Muscle layer of colon (tissue), 2 donors: ENCODE results near the gene FNDC3B.
"Not testable (repeated sequence)": the region's sequence is repeated elsewhere in the genome, so short reads cannot be mapped to it uniquely, and the experiment has no call there.

ENCODE experiments used
- H3K27ac ChIP-seq: one replicate; pipeline ENCODE4 v1.7.0; 2013; ENCODE audit warnings: low read depth, mild to moderate bottlenecking, low read length, moderate library complexity
- H3K27me3 ChIP-seq, 2 donors: one replicate each; pipeline ENCODE4 v1.7.0; 2013; ENCODE audit warnings: low read length in 2 of 2, mild to moderate bottlenecking in 2 of 2; ENCODE audit not compliant: insufficient read depth in 2 of 2, control insufficient read depth in 1 of 2
- H3K36me3 ChIP-seq: one replicate; pipeline ENCODE4 v1.7.0; 2013; ENCODE audit warnings: mild to moderate bottlenecking, low read length; ENCODE audit not compliant: insufficient read depth
- H3K4me1 ChIP-seq: one replicate; pipeline ENCODE4 v1.7.0; 2013; ENCODE audit warnings: mild to moderate bottlenecking, low read length; ENCODE audit not compliant: insufficient read depth
- H3K4me3 ChIP-seq, 2 donors: one replicate each; pipeline ENCODE4 v1.7.0; 2013; ENCODE audit warnings: low read length in 2 of 2, low read depth in 1 of 2, mild to moderate bottlenecking in 1 of 2, moderate library complexity in 1 of 2
- H3K9ac ChIP-seq: one replicate; pipeline ENCODE4 v1.7.0; 2013; ENCODE audit warnings: low read length
- H3K9me3 ChIP-seq: one replicate; pipeline ENCODE4 v1.7.0; 2013; ENCODE audit warnings: mild to moderate bottlenecking, low read length
- donor health status: abdominal sarcoma.
- donor health status: Adenocarcinoma of cecum.

FNDC3B gene

DNA sequence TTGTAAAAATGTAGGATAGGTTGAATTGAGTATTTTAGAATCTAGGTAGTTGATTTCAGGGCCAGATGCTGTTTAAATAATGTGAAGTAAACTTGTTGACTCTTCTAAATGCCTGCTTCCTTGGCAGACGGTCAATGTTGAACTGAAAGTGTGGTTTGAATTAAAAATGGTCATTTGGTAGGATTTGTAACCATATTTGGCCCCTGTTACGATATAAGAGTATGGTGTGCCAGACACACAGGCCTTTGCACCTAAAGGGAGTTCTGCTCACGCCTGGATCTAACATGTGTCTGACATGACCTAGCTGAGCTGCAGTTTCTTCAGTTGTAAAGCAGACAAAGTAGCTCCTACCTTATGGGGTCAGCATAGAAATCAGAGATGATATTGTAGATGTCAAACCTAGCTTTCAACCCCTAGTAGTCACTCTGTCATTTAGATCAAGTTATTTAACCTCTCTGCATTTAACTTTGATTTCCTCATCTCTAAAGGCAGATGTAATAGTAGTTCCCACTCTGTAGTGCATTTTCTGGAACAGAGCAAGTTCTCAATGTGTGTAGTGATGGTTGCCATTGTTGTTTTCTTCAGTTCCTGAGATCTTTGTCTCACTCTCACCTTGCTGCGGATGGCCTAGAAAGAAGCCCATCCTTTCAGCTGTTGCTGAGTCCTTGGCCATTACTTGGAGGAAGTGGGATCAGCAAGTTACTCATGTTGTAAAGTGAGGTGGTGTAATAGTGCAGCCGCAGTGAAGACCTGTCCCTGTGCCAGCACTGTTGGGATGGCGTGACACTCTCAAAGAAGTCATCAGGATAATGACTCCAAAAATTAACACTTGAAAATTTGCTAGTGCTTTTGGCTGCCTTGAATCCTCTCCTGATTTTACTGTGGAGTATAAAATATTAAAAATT is 318.7 kb downstream of the FNDC3B start:
- Histone ChIP-seq H3K27me3 (no peaks in the 10 kb centered on the region), H3K9ac (no peak overlapping the region), H3K4me1 (peaks cover 11% of the 10 kb centered on the region), H3K4me3 (no peak overlapping the region), H3K36me3 (peaks cover 13% of the 10 kb centered on the region), H3K27ac (no peak overlapping the region), H3K9me3 (no peaks in the 10 kb centered on the region)

DNA sequence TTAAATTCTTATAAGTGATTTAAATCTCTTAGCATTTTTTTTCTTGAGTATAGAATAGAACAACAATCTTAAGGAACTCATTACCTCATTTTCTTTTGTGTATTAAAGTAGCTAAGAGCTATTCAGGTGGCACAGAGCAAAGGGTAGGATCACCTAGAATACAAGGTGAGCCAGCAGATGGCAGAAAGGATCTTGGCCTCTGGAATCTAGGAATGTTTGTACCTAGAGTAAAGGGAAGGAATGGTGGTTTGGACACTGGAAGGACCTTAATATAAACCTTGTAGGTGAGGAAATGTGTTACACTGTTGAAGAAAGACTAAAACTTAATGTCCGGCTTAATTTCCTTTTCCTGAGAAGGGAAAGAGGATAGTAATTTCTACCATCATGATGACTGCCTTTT is 319.9 kb downstream of the FNDC3B start:
- Histone ChIP-seq H3K27ac (no peak overlapping the region), H3K9ac (no peak overlapping the region), H3K4me1 (peaks cover 11% of the 10 kb centered on the region), H3K36me3 (peaks cover 8% of the 10 kb centered on the region), H3K27me3 (no peaks in the 10 kb centered on the region), H3K4me3 (no peak overlapping the region), H3K9me3 (no peaks in the 10 kb centered on the region)

DNA sequence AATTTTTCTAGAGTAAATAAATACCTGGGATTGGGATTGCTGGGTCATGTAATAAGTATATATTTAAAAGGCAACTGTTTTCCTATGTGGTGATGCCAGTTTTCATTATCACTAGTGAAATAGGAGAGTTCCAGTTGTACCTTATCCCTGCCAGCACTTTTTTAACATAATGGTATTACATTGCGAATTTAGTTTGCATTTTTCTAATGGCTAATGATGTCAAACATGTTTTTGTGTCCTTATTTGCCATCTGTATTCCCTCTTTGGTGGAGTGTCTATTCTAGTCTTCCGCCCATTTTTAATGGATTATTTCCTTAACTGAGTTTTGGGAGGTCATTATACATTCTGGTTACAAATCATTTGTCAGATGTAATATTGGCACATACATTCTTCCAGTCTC is 320.6 kb downstream of the FNDC3B start:
- Histone ChIP-seq H3K4me3 (no peak overlapping the region), H3K9me3 (no peaks in the 10 kb centered on the region), H3K4me1 (peaks cover 11% of the 10 kb centered on the region), H3K9ac (no peak overlapping the region), H3K36me3 (peaks cover 5% of the 10 kb centered on the region), H3K27me3 (no peaks in the 10 kb centered on the region), H3K27ac (no peak overlapping the region)

DNA sequence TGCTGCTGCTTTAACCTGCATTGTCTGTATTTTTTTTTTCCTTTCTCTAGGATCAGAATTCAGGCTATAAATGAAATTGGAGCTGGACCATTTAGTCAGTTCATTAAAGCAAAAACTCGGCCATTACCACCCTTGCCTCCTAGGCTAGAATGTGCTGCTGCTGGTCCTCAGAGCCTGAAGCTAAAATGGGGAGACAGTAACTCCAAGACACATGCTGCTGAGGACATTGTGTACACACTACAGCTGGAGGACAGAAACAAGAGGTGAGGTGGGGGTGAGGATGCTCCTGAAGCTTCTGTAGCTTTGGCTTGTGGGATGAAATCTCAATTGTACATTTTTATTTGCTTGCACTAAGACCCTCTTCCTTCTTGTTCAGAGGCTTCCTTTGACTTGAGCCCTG is 323.2 kb downstream of the FNDC3B start:
- Histone ChIP-seq H3K27ac (no peak overlapping the region), H3K4me3 (no peak overlapping the region), H3K9ac (no peak overlapping the region), H3K4me1 (no peaks in the 10 kb centered on the region), H3K27me3 (no peaks in the 10 kb centered on the region), H3K9me3 (no peaks in the 10 kb centered on the region), H3K36me3 (peaks cover 4% of the 10 kb centered on the region)

DNA sequence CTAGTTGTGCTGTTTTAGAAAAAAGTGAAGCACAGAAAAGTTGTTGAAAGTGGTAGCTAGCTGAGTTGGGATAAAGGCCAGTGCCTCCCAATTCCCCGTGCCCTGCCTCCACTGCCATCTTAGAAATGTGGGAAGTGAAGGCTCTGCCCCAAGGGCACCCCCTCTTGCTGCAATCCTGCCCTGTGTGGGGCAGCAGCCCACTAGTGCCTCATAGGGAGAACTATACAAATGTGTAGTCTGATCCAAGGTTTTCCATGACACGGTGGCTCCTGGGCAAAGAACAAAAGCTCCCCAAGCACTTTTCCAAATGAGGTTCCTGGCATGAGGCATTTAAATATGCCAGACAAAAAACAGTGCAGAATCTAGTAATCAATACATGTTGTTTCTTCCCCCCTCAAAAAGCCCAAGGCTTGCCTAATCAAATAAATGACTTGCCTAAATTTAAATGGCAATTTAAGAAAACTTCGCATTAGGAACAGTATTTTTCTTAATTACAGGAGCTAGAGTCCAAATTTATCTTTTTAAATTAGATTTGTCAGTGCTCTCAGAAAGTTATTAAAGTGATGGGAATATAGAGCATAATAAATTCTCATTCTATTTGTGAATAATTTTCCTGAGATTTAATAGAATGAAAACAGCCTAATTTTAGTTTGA is 325.1 kb downstream of the FNDC3B start:
- no peak overlapping the region for H3K27ac ChIP-seq
- H3K36me3 ChIP-seq: peaks cover 4% of the 10 kb centered on the region

DNA sequence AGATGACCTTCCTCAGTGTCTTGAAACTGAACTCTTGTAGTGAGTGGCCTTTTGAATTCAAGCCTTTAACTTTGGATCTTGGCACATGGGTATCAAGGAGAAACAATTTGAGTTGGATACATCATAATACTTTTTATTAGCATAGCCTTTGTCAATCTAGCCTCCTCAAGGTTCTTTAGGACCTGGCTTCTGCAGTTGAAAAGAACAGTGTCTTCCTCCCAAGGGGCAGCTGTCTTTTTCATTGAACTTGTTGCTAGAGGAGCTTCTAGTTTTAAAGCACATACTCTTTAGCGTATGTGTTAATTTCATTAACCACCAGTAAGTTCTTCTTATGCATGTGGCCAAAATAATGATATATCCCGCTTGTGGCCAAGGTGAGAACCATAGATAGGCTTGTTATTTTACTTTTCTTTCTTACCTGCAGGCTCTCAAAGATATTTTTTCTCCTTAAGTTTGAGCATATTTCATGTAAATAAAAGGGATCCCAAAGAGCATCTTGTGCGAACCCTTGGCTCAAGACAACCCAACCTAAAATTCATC is 325.7 kb downstream of the FNDC3B start:
- Histone ChIP-seq H3K27me3 (no peaks in the 10 kb centered on the region), H3K36me3 (peaks cover 4% of the 10 kb centered on the region), H3K27ac (no peak overlapping the region), H3K4me1 (peaks cover 5% of the 10 kb centered on the region), H3K9me3 (no peaks in the 10 kb centered on the region), H3K4me3 (no peak overlapping the region), H3K9ac (no peak overlapping the region)

More for the DNA sequence above, 325.1 kb downstream of the FNDC3B start:
- H3K9me3 ChIP-seq: no peaks in the 10 kb centered on the region
- H3K9ac ChIP-seq: no peak overlapping the region
- H3K27me3 ChIP-seq: no peaks in the 10 kb centered on the region
- no peaks in the 10 kb centered on the region for H3K4me1 ChIP-seq
- H3K4me3 ChIP-seq: no peak overlapping the region

DNA sequence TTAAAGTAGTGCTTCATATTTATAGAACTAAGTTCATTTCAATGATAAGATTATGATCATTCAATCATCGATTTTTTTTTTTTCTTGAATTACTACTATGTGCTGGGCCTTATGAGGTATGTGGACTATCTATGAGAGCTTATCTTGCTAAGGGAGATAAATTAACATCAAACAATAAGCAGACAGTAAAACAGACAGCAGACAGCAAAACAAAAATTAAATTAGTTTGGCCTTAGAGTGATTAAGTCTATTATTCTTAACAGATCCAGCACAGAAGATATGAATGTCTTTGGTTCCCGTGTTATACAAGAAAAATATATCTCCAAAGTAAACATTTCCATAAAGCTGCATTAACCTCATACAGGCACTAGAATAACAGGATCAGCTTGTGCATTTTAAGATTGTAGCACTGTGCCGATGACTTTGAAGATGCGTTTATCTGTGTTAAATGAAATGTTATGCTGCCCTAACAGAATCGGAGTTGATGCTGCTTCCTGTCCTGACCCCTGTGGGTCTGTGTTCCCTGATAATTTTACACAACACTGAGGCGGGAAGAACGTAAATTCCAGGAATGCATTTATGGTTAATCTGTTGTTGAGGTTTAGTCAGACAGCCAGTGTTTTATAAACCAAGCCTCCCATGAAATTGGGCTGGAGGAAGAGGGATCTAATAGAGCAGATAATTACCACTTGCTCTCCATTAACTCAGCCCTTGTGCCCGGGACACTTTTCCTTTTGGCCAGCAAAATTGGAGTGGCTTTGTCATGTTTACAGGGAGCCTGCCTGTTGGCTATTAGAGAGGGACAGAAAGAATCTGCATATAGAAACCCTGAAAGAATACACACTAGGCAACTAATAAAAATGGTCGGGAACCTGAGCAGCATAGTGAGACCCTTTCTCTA is 328.1 kb downstream of the FNDC3B start:
- H3K27me3 ChIP-seq: no peaks in the 10 kb centered on the region

DNA sequence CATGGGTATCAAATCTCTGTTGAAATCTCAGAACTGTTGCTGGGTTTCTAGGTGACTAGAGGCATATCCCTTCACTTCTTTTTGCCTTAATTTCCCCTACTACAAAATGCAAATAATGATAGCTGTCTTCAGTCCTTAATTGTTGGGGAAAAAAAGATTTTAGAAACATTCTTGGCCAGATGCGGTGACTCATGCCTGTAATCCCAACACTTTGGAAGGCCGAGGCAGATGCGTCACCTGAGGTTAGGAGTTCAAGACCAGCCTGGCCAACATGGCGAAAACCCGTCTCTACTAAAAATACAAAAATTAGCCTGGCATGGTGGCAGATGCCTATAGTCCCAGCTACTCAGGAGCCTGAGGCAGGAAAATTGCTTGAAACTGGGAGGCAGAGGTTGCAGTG is 329.2 kb downstream of the FNDC3B start:
- not testable (repeated sequence) for H3K27me3 ChIP-seq, H3K9ac ChIP-seq, H3K4me3 ChIP-seq, H3K27ac ChIP-seq, H3K9me3 ChIP-seq, H3K36me3 ChIP-seq, H3K4me1 ChIP-seq

More for the DNA sequence above, 328.1 kb downstream of the FNDC3B start:
- Histone ChIP-seq H3K9me3 (no peaks in the 10 kb centered on the region), H3K9ac (no peak overlapping the region), H3K36me3 (peaks cover 7% of the 10 kb centered on the region), H3K27ac (no peak overlapping the region), H3K4me3 (no peak overlapping the region), H3K4me1 (peaks cover 5% of the 10 kb centered on the region)

DNA sequence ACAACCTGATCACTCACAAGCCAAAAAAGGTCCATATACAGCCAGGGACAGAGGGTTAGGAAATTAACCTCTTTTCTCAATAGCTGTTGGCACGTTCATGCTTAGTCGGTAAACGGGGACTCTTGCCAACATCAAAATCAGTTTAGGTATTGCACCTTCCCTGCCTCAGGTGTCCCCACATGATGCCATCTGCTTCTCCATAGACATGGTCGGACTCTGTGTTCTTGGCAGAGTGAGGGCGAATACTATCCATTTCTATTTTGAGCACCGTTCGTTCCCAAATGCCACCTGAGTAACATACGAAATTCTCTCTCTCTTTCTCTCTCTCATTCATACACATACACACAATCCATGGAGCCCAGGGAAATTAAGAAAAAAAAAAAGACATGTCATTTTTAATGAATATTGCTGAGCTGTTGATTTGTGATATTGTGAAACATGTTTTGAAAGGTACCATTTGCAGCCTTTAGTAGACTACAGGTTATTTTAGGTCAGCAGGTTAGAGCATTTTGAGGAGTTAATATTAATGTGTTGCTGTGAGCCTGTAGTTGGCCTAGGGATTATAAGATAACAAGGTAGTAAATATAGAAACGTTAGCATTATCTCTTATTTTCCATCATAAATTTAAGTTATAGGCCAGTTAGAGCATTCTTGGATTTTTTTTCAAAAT is 330.3 kb downstream of the FNDC3B start:
- no peak overlapping the region for H3K27ac ChIP-seq

DNA sequence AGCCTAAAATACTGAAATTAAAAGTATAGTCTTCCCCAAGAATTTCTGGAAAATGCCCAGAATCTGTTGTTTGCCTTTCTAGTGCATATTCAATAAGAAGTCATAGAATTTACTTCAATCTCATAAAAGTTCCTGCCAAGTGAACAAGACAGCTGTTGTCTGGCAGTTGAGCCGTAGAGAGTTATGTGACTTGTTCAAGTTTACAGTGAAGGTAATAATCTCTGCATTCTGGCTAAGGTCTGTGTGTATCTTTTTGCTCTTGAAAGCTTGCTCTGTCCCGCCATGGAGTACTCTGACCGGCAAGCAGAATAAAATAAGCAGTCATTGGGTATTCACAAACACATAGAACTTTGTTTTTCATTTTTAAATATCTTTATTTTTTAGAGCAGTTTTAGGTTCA is 331.0 kb downstream of the FNDC3B start:
- Histone ChIP-seq H3K27ac (no peak overlapping the region), H3K36me3 (peaks cover 7% of the 10 kb centered on the region)

More for the DNA sequence above, 330.3 kb downstream of the FNDC3B start:
- no peak overlapping the region for H3K9ac ChIP-seq
- H3K27me3 ChIP-seq: no peaks in the 10 kb centered on the region
- H3K4me1 ChIP-seq: peaks cover 5% of the 10 kb centered on the region
- H3K9me3 ChIP-seq: no peaks in the 10 kb centered on the region
- H3K36me3 ChIP-seq: peaks cover 7% of the 10 kb centered on the region
- no peak overlapping the region for H3K4me3 ChIP-seq

More for the DNA sequence above, 331.0 kb downstream of the FNDC3B start:
- Histone ChIP-seq H3K9ac (no peak overlapping the region), H3K27me3 (no peaks in the 10 kb centered on the region), H3K9me3 (no peaks in the 10 kb centered on the region), H3K4me1 (peaks cover 5% of the 10 kb centered on the region), H3K4me3 (no peak overlapping the region)
